IMR-90 (cell line): ENCODE results near the gene TPSB2. TPM values are rescaled to one million over a fixed set of nuclear protein-coding genes. Genes with fewer than 3 reads are reported as not detected.

Experiments used
- ATAC-seq: fragments of 200-7000 bp; cut with Tn5 transposase; 2 replicates; pipeline ENCODE4 v1.9.1; 2020; ENCODE audit warnings: low read depth, mild to moderate bottlenecking, moderate library complexity
- BruUV-seq: library from RNA; stranded (reverse); fragments of 400-500 nt; replicated peaks from 2 replicates; lab custom pipeline; 2021; lab: Mats Ljungman, UMichigan
- CTCF ChIA-PET: fragments of 300-600 bp; formaldehyde crosslinking; extraction: SDS; loops from one replicate; lab custom pipeline; 2021; ENCODE audit warnings: antibody characterized with exemption; lab: Yijun Ruan, JAX
- POLR2A ChIA-PET: fragments of 300-600 bp; sonication (Branson Sonifier 250); formaldehyde crosslinking; loops from one replicate; lab custom pipeline; 2022; ENCODE audit warnings: antibody characterized with exemption; ENCODE audit not compliant: unreplicated experiment; lab: Charles Lee
- DNase-seq: peaks from one replicate; pipeline ENCODE4 v3.0.0; 2013
- H2AFZ ChIP-seq: replicated peaks from 2 replicates; pipeline ENCODE3; 2013; ENCODE audit warnings: low read length, mild to moderate bottlenecking; ENCODE audit not compliant: poor library complexity
- H2AK5ac ChIP-seq: 2 replicates; pipeline ENCODE4 v1.6.1; 2013; ENCODE audit warnings: low read depth, low read length, inconsistent platforms
- H2AK9ac ChIP-seq: replicated peaks from 2 replicates; pipeline ENCODE3; 2013; ENCODE audit warnings: mild to moderate bottlenecking, low read depth, low read length, moderate library complexity; ENCODE audit not compliant: poor library complexity
- H2BK120ac ChIP-seq: 2 replicates; pipeline ENCODE4 v1.6.1; 2013; ENCODE audit warnings: low read depth, low read length, inconsistent platforms
- H2BK15ac ChIP-seq: 3 replicates; pipeline ENCODE4 v1.6.1; 2013; ENCODE audit warnings: low read depth, low read length, inconsistent platforms
- H2BK20ac ChIP-seq: 2 replicates; pipeline ENCODE4 v1.6.1; 2013; ENCODE audit warnings: low read depth, mild to moderate bottlenecking, inconsistent platforms, low read length, moderate library complexity
- H2BK5ac ChIP-seq: 2 replicates; pipeline ENCODE4 v1.6.1; 2013; ENCODE audit warnings: mild to moderate bottlenecking, low read depth, low read length, inconsistent platforms; ENCODE audit not compliant: poor library complexity, severe bottlenecking
- H3K14ac ChIP-seq: replicated peaks from 2 replicates; pipeline ENCODE4 v1.6.1; 2013; ENCODE audit warnings: low read depth, low read length, inconsistent platforms
- H3K18ac ChIP-seq: 2 replicates; pipeline ENCODE4 v1.6.1; 2013; ENCODE audit warnings: low read depth, low read length, control low read depth
- H3K23ac ChIP-seq: 2 replicates; pipeline ENCODE4 v1.6.1; 2013; ENCODE audit warnings: low read depth, low read length, inconsistent platforms
- H3K27ac ChIP-seq: 2 replicates; pipeline ENCODE4 v1.5.1; 2013; ENCODE audit warnings: mild to moderate bottlenecking, control low read depth, low read length; ENCODE audit not compliant: insufficient read depth
- H3K27me3 ChIP-seq: 2 replicates; pipeline ENCODE4 v1.6.1; 2013; ENCODE audit warnings: low read length; ENCODE audit not compliant: control insufficient read depth, insufficient read depth
- H3K36me3 ChIP-seq: 2 replicates; pipeline ENCODE4 v1.6.1; 2013; ENCODE audit warnings: low read length, mixed read lengths; ENCODE audit not compliant: control insufficient read depth, insufficient read depth
- H3K4ac ChIP-seq: 2 replicates; pipeline ENCODE4 v1.6.1; 2013; ENCODE audit warnings: low read depth, low read length, inconsistent platforms
- H3K4me1 ChIP-seq: 2 replicates; pipeline ENCODE4 v1.6.1; 2013; ENCODE audit warnings: low read length, mixed read lengths; ENCODE audit not compliant: control insufficient read depth, insufficient read depth
- H3K4me2 ChIP-seq: 2 replicates; pipeline ENCODE4 v1.6.1; 2013; ENCODE audit warnings: low read depth, mild to moderate bottlenecking, control low read depth, low read length, moderate library complexity
- H3K4me3 ChIP-seq: 2 replicates; pipeline ENCODE4 v1.5.1; 2013; ENCODE audit warnings: low read depth, mild to moderate bottlenecking, control low read depth, low read length, moderate library complexity; ENCODE audit not compliant: insufficient read depth
- H3K56ac ChIP-seq: 2 replicates; pipeline ENCODE4 v1.6.1; 2013; ENCODE audit warnings: low read length, inconsistent platforms; ENCODE audit not compliant: insufficient read depth; ENCODE audit errors: extremely low read depth
- H3K79me1 ChIP-seq, 2 experiments: 2 replicates each; pipeline ENCODE4 v1.6.1; 2013; ENCODE audit warnings: low read length in 2 of 2, inconsistent platforms in 1 of 2, low read depth in 1 of 2
- H3K9ac ChIP-seq: 2 replicates; pipeline ENCODE4 v1.6.1; 2013; ENCODE audit warnings: low read depth, low read length, control low read depth
- H3K9me1 ChIP-seq: 2 replicates; pipeline ENCODE4 v1.6.1; 2013; ENCODE audit warnings: low read length, inconsistent platforms; ENCODE audit not compliant: insufficient read depth
- H3K9me3 ChIP-seq: 2 replicates; pipeline ENCODE4 v1.6.1; 2013; ENCODE audit warnings: low read length; ENCODE audit not compliant: control insufficient read depth, insufficient read depth
- H4K20me1 ChIP-seq: 2 replicates; pipeline ENCODE4 v1.6.1; 2013; ENCODE audit warnings: low read length, inconsistent platforms; ENCODE audit not compliant: insufficient read depth
- H4K5ac ChIP-seq: 2 replicates; pipeline ENCODE4 v1.6.1; 2013; ENCODE audit warnings: mild to moderate bottlenecking, low read depth, low read length, control low read depth
- H4K8ac ChIP-seq, 2 experiments: 2 replicates each; pipeline ENCODE4 v1.6.1; 2013; ENCODE audit warnings: low read depth in 2 of 2, low read length in 2 of 2, control low read depth in 1 of 2, inconsistent platforms in 1 of 2
- H4K91ac ChIP-seq: 2 replicates; pipeline ENCODE4 v1.6.1; 2013; ENCODE audit warnings: low read depth, low read length, inconsistent platforms; ENCODE audit not compliant: insufficient read depth
- BHLHE40 ChIP-seq: fragments of 150-350 bp; IDR thresholded peaks from 2 replicates; pipeline ENCODE4 v1.6.1; 2016; ENCODE audit warnings: mild to moderate bottlenecking, low read depth, low read length
- CHD1 ChIP-seq: IDR thresholded peaks from 2 replicates; pipeline ENCODE4 v1.6.1; 2012; ENCODE audit warnings: low read depth, low read length, improper control_type of control experiment
- NFE2L2 ChIP-seq: fragments of 150-350 bp; IDR thresholded peaks from 2 replicates; pipeline ENCODE4 v1.6.1; 2016; ENCODE audit warnings: low read depth, mild to moderate bottlenecking, low read length
- RAD21 ChIP-seq: IDR thresholded peaks from 2 replicates; pipeline ENCODE4 v1.6.1; 2012; ENCODE audit warnings: low read length, improper control_type of control experiment
- RCOR1 ChIP-seq: IDR thresholded peaks from 2 replicates; pipeline ENCODE4 v1.6.1; 2012; ENCODE audit warnings: mild to moderate bottlenecking, low read length, improper control_type of control experiment; ENCODE audit not compliant: insufficient replicate concordance
- RFX5 ChIP-seq: IDR thresholded peaks from 2 replicates; pipeline ENCODE4 v1.8.0; 2012; ENCODE audit warnings: low read depth, mild to moderate bottlenecking, low read length, moderate library complexity
- SMC3 ChIP-seq: fragments of 150-350 bp; IDR thresholded peaks from 2 replicates; pipeline ENCODE4 v1.6.1; 2016; ENCODE audit warnings: low read depth, mild to moderate bottlenecking, antibody characterized with exemption, low read length, moderate library complexity
- WGBS, 2 experiments: methylation state at CpG; one replicate each; pipeline versions ENCODE4 v1.1.5 to v1.1.7; 2013; ENCODE audit warnings: missing lambda C conversion rate in 2 of 2; ENCODE audit not compliant: insufficient read length in 1 of 2; ENCODE audit errors: extremely low coverage in 2 of 2; 5-methylcytosine and 5-hydroxymethylcytosine counted together
- dilution Hi-C: fragments of 300-500 bp; cut with HindIII; formaldehyde crosslinking; loops from one replicate; pipeline ENCODE4 v1.14.3; 2018; ENCODE audit warnings: low sequenced_read_pairs; ENCODE audit not compliant: unreplicated experiment
- in situ Hi-C: fragments of 300-500 bp; cut with MboI; formaldehyde crosslinking; loops from 3 replicates; pipeline ENCODE4 v1.14.3; 2019; ENCODE audit warnings: low sequenced_read_pairs, inconsistent platforms, mixed read lengths
- intact Hi-C: fragments of 100-400 bp; cut with micrococcal nuclease; formaldehyde crosslinking; loops from 2 replicates; pipeline ENCODE4 v1.10.0; 2022
- polyA plus RNA-seq, 3 experiments: library from polyadenylated mRNA; depleted of rRNA; stranded (reverse); fragments of >200 nt; gene quantifications; 2 replicates each; pipeline ENCODE4 v1.2.3, GENCODE V29; 2012; ENCODE audit warnings: low replicate concordance in 1 of 3
- total RNA-seq: library from RNA; depleted of rRNA; stranded (reverse); fragments of >200 nt; gene quantifications from 2 replicates; pipeline ENCODE4 v1.2.3, GENCODE V29; 2012
- TF ChIP-seq, protein P1 (sequence below): fragments of 150-350 bp; IDR thresholded peaks from 2 replicates; pipeline ENCODE4 v1.6.1; 2016; ENCODE audit warnings: low read depth, mild to moderate bottlenecking, low read length, moderate library complexity, borderline replicate concordance

The TPSB2 gene
- total and polyA plus RNA-seq, 2 of the 4 experiments (the other 2 are of a cell fraction) = not detected

DNA sequence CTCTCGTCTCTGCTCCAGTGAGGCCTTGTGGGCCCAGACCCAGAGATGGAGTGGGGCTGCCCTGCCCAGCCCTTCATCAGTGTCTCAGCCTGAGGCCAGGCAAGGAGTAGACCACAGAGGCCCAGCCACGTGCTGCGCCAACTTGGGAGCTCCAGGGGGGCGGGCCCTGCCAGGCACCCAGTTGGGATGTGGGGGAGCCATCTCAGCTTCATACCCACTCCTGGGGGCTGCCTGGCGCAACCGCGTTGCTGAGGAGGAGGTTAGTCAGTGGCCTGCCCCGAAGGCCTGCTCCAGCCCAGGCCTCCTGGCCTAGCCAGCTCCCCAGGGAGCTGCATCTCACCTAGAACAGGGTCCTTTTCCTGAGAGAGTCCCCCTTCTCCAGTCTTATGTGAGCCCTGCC is 16.8 kb downstream of the TPSB2 start:
- no CpG with 5 or more reads among the region's 8 CpGs for WGBS, 2 experiments
- Histone ChIP-seq H3K23ac (no peak overlapping the region), H3K36me3 (peaks cover 4% of the 10 kb centered on the region; the same call in 1 of the 2 replicates), H2AK9ac (no peak overlapping the region), H3K18ac (no peak overlapping the region), H4K91ac (no peak overlapping the region), H4K5ac (no peak overlapping the region), H3K9me3 (no peaks in the 10 kb centered on the region), H3K14ac (no peak overlapping the region), H3K4me3 (no peak overlapping the region), H3K79me1 (no peaks in the 10 kb centered on the region), H3K4ac (no peak overlapping the region), H2BK20ac (no peak overlapping the region), H3K27me3 (no peaks in the 10 kb centered on the region), H4K8ac (no peak overlapping the region), H3K56ac (no peak overlapping the region), H3K4me1 (no peaks in the 10 kb centered on the region), H2AFZ (no peak overlapping the region), H3K4me2 (no peak overlapping the region), H4K20me1 (no peaks in the 10 kb centered on the region), H2AK5ac (no peak overlapping the region), H3K9me1 (no peaks in the 10 kb centered on the region), H3K27ac (no peak overlapping the region), H2BK15ac (no peak overlapping the region), H2BK5ac (no peak overlapping the region), H2BK120ac (no peak overlapping the region), H3K9ac (no peak overlapping the region)
- ATAC-seq = no peak
- BruUV-seq = no TSS peak
- in situ Hi-C loops = loop anchor here (25.0 kb wide), 1 partner anchor 401 kb away; the partner anchor contains the start of gene GNG13
- dilution Hi-C loops = no loop called here
- TF ChIP-seq SMC3 (no peak), RFX5 (no peak), NFE2L2 (no peak), CHD1 (no peak), RCOR1 (no peak), BHLHE40 (no peak), RAD21 (no peak)
- TF ChIP-seq, protein P1, sequence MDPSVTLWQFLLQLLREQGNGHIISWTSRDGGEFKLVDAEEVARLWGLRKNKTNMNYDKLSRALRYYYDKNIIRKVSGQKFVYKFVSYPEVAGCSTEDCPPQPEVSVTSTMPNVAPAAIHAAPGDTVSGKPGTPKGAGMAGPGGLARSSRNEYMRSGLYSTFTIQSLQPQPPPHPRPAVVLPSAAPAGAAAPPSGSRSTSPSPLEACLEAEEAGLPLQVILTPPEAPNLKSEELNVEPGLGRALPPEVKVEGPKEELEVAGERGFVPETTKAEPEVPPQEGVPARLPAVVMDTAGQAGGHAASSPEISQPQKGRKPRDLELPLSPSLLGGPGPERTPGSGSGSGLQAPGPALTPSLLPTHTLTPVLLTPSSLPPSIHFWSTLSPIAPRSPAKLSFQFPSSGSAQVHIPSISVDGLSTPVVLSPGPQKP = no peak
- POLR2A ChIA-PET = no interaction called here
- no peak for DNase-seq
- intact Hi-C loops = no loop called here
- CTCF ChIA-PET = no interaction called here
